Breast epithelium (tissue), 3 donors: ENCODE data around the gene DDX39B.

ENCODE experiments used
- POLR2AphosphoS5 ChIP-seq, 3 donors: sonication (generic); formaldehyde crosslinking; IDR thresholded peaks; one replicate each; pipeline ENCODE4 v1.6.1; 2017; ENCODE audit warnings: antibody characterized with exemption in 3 of 3
- TF ChIP-seq, protein P1 (sequence below), 3 donors: fragments of 450-650 bp; IDR thresholded peaks; one replicate each; pipeline ENCODE4 v1.5.1; 2016 to 2017; ENCODE audit warnings: antibody characterized with exemption in 3 of 3, mild to moderate bottlenecking in 3 of 3, moderate library complexity in 3 of 3

DNA sequence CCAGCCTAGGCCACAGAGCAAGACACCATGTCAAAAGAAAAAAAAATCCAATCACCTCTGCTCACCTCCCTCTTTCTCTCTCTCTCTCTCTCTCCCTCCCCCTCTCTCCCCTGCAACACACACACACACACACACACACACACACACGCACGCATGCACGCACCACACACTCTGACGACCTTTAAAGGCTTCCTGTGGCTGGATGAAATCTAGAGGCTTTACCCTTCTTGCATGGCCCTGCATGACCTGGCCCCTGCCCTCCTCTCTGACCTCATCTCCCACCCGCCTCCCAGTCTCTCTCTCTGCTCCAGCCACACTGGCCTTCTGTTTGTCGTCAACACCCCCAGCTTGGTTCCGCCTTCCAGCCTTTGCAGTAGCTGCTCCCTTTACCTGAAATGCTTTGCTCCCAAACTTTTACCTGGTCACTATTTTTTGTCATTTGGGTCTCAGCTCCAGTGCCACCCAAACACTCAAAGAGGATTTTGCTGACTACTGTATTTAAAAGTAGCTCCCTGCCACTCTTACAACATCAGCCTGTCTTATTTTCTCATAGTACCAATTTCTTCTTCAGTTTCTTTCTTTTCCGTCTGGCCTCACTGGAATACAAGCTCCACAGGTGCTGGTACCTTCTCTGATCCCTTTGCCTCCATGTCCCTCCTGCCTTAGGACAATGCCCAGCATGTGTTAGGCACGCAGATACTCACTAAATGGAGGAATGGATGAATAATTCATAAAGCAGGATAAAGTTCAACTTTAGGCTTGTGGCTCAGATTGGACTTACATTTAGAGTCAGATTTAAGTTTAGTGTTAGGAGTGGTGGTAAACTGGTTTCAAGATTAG is 25.9 kb upstream of the DDX39B start:
- TF ChIP-seq, protein P1, sequence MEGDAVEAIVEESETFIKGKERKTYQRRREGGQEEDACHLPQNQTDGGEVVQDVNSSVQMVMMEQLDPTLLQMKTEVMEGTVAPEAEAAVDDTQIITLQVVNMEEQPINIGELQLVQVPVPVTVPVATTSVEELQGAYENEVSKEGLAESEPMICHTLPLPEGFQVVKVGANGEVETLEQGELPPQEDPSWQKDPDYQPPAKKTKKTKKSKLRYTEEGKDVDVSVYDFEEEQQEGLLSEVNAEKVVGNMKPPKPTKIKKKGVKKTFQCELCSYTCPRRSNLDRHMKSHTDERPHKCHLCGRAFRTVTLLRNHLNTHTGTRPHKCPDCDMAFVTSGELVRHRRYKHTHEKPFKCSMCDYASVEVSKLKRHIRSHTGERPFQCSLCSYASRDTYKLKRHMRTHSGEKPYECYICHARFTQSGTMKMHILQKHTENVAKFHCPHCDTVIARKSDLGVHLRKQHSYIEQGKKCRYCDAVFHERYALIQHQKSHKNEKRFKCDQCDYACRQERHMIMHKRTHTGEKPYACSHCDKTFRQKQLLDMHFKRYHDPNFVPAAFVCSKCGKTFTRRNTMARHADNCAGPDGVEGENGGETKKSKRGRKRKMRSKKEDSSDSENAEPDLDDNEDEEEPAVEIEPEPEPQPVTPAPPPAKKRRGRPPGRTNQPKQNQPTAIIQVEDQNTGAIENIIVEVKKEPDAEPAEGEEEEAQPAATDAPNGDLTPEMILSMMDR (IDR thresholded peaks at IDR 0.05): no peak
- no peak for TF ChIP-seq POLR2AphosphoS5 (IDR thresholded peaks at IDR 0.05)
